ENCODE results near the gene NLK. TPM values are rescaled to one million over a fixed set of nuclear protein-coding genes. Genes with fewer than 3 reads are reported as not detected.
"Not testable (repeated sequence)": the region's sequence is repeated elsewhere in the genome, so short reads cannot be mapped to it uniquely, and the experiment has no call there.

Gene NLK
- total RNA-seq, 1 experiment from 2014 or later = 28.0 TPM

GRCh38 chr17:28001149-28001548, 41.3 kb upstream of the NLK start:
- POLR2A ChIA-PET = no interaction called here

GRCh38 chr17:28004344-28004743, 38.1 kb upstream of the NLK start:
- Histone ChIP-seq H3K27ac (ENCODE audit: low read length) (no peak overlapping the region), H3K27me3 (ENCODE audit: control insufficient read depth, insufficient read depth, low read length) (no peaks in the 10 kb centered on the region; the same call in 1 of the 2 replicates), H3K4me3 (ENCODE audit: low read depth in 2 of 2, low read length in 2 of 2) (no peak overlapping the region), H3K4me1 (ENCODE audit: control insufficient read depth, insufficient read depth, low read length) (no peaks in the 10 kb centered on the region), H3K36me3 (ENCODE audit: control insufficient read depth, insufficient read depth, low read length) (no peaks in the 10 kb centered on the region), H3K9me3 (ENCODE audit: control insufficient read depth, insufficient read depth, low read depth, low read length) (no peaks in the 10 kb centered on the region)
- in situ Hi-C loops (cut with HindIII; ENCODE audit: low pct_unique_long_range_greater_than_20kb, low sequenced_read_pairs) = no loop called here
- intact Hi-C loops (cut with micrococcal nuclease; ENCODE audit: unreplicated experiment) = no loop called here
- CTCF ChIA-PET = interaction anchor here (0.7 kb wide), 1 partner anchor 272 kb away, joined by 4 read pairs; no protein-coding TSS in a partner anchor
- ATAC-seq (no peak), DNase-seq (ENCODE audit: low read depth, low spot score) (no peak)
- no TSS peak for BruUV-seq (replicated peaks)
- TF ChIP-seq TCF7L2 (IDR thresholded peaks at IDR 0.05; ENCODE audit: low read depth, low read length) = no peak
- TF ChIP-seq POLR2AphosphoS5 (IDR thresholded peaks at IDR 0.05; ENCODE audit: low read depth, low read length) = no peak
- TF ChIP-seq CTCF (IDR thresholded peaks at IDR 0.05) = no peak
- TF ChIP-seq REST (IDR thresholded peaks at IDR 0.05; ENCODE audit: insufficient read depth in 1 of 2, low read depth in 2 of 2, low read length in 1 of 2) = no peak
- TF ChIP-seq SIN3A (IDR thresholded peaks at IDR 0.05; ENCODE audit: borderline replicate concordance, insufficient read depth, low read depth, low read length) = no peak
- POLR2A ChIA-PET = no interaction called here

More at GRCh38 chr17:28001149-28001548, 41.3 kb upstream of the NLK start:
- CTCF ChIA-PET = no interaction called here
- no TSS peak for BruUV-seq (replicated peaks)
- no peak for DNase-seq (ENCODE audit: low read depth, low spot score)
- intact Hi-C loops (cut with micrococcal nuclease; ENCODE audit: unreplicated experiment) = no loop called here
- Histone ChIP-seq H3K27me3 (ENCODE audit: control insufficient read depth, insufficient read depth, low read length) (peaks cover 4% of the 10 kb centered on the region; the same call in 1 of the 2 replicates), H3K4me3 (ENCODE audit: low read depth in 2 of 2, low read length in 2 of 2) (no peak overlapping the region), H3K36me3 (ENCODE audit: control insufficient read depth, insufficient read depth, low read length) (no peaks in the 10 kb centered on the region), H3K27ac (ENCODE audit: low read length) (no peak overlapping the region), H3K4me1 (ENCODE audit: control insufficient read depth, insufficient read depth, low read length) (no peaks in the 10 kb centered on the region), H3K9me3 (ENCODE audit: control insufficient read depth, insufficient read depth, low read depth, low read length) (no peaks in the 10 kb centered on the region)
- in situ Hi-C loops (cut with HindIII; ENCODE audit: low pct_unique_long_range_greater_than_20kb, low sequenced_read_pairs) = no loop called here
- ATAC-seq = no peak
- TF ChIP-seq REST (IDR thresholded peaks at IDR 0.05; ENCODE audit: insufficient read depth in 1 of 2, low read depth in 2 of 2, low read length in 1 of 2) (no peak), TCF7L2 (IDR thresholded peaks at IDR 0.05; ENCODE audit: low read depth, low read length) (no peak), CTCF (IDR thresholded peaks at IDR 0.05) (no peak), SIN3A (IDR thresholded peaks at IDR 0.05; ENCODE audit: borderline replicate concordance, insufficient read depth, low read depth, low read length) (no peak), POLR2AphosphoS5 (IDR thresholded peaks at IDR 0.05; ENCODE audit: low read depth, low read length) (no peak)

- H3K4me3 ChIP-seq (ENCODE audit: low read depth in 2 of 2, low read length in 2 of 2); in situ Hi-C loops (cut with HindIII; ENCODE audit: low pct_unique_long_range_greater_than_20kb, low sequenced_read_pairs); BruUV-seq (replicated peaks); H3K9me3 ChIP-seq (ENCODE audit: control insufficient read depth, insufficient read depth, low read depth, low read length); intact Hi-C loops (cut with micrococcal nuclease; ENCODE audit: unreplicated experiment); H3K36me3 ChIP-seq (ENCODE audit: control insufficient read depth, insufficient read depth, low read length); H3K27me3 ChIP-seq (ENCODE audit: control insufficient read depth, insufficient read depth, low read length); ATAC-seq; H3K4me1 ChIP-seq (ENCODE audit: control insufficient read depth, insufficient read depth, low read length); CTCF ChIA-PET; DNase-seq (ENCODE audit: low read depth, low spot score); H3K27ac ChIP-seq (ENCODE audit: low read length): not testable (repeated sequence)
- POLR2A ChIA-PET = interaction anchor here (0.6 kb wide), 1 partner anchor 227 kb away, joined by 3 read pairs; no protein-coding TSS in a partner anchor
Observed at GRCh38 chr17:28007925-28008324, 34.6 kb upstream of the NLK start.
